WTC11 (cell line): Measurements from ENCODE around the gene ZCCHC24. TPM values are rescaled to one million over a fixed set of nuclear protein-coding genes. Genes with fewer than 3 reads are reported as not detected.

ENCODE experiments used
- ATAC-seq: fragments of 200-7000 bp; cut with Tn5 transposase; 2 replicates; pipeline ENCODE4 v1.10.0; 2021; ENCODE audit warnings: mild to moderate bottlenecking, moderate library complexity
- CTCF ChIA-PET: fragments of 300-600 bp; sonication (Branson Sonifier 250); formaldehyde crosslinking; loops from one replicate; lab custom pipeline; 2021; ENCODE audit warnings: antibody characterized with exemption; lab: Charles Lee
- POLR2A ChIA-PET: fragments of 350-600 bp; sonication (Branson Sonifier 250); formaldehyde crosslinking; loops from one replicate; lab custom pipeline; 2021; ENCODE audit warnings: antibody characterized with exemption; lab: Charles Lee
- DNase-seq: peaks from one replicate; pipeline ENCODE4 v3.0.0; 2021; ENCODE audit warnings: low spot score
- H3K27ac Mint-ChIP-seq: 2 replicates; pipeline ENCODE4 v1.8.0; 2021; ENCODE audit warnings: mixed read lengths
- H3K27me3 Mint-ChIP-seq: 2 replicates; pipeline ENCODE4 v1.8.0; 2021; ENCODE audit warnings: low read depth, mild to moderate bottlenecking, moderate library complexity, mixed read lengths
- H3K36me3 Mint-ChIP-seq: 2 replicates; pipeline ENCODE4 v1.8.0; 2021; ENCODE audit warnings: mixed read lengths
- H3K4me1 Mint-ChIP-seq: 2 replicates; pipeline ENCODE4 v1.8.0; 2022; ENCODE audit warnings: mixed read lengths
- H3K4me3 Mint-ChIP-seq: 2 replicates; pipeline ENCODE4 v1.8.0; 2021; ENCODE audit warnings: mild to moderate bottlenecking, moderate library complexity, mixed read lengths
- H3K9me3 Mint-ChIP-seq: 2 replicates; pipeline ENCODE4 v1.8.0; 2021; ENCODE audit warnings: mixed read lengths
- ARID4B ChIP-seq: sonication (generic); formaldehyde crosslinking; IDR thresholded peaks from 2 replicates; pipeline ENCODE4 v1.8.0; 2023; ENCODE audit warnings: missing genetic modification reagents, mild to moderate bottlenecking, borderline replicate concordance
- ATF2 ChIP-seq: sonication (generic); formaldehyde crosslinking; IDR thresholded peaks from 2 replicates; pipeline ENCODE4 v1.8.1; 2022; ENCODE audit warnings: low read depth, missing genetic modification reagents, borderline replicate concordance
- CBFB ChIP-seq: sonication (generic); formaldehyde crosslinking; IDR thresholded peaks from 2 replicates; pipeline ENCODE4 v1.8.1; 2022; ENCODE audit warnings: mild to moderate bottlenecking, low read depth, missing genetic modification reagents
- CDX4 ChIP-seq: fragments of 250-450 bp; sonication (Bioruptor Pico); IDR thresholded peaks from 2 replicates; pipeline ENCODE4 v1.9.0; 2021; ENCODE audit warnings: moderate library complexity, mild to moderate bottlenecking, inconsistent platforms, borderline replicate concordance
- CREM ChIP-seq: sonication (generic); formaldehyde crosslinking; IDR thresholded peaks from 2 replicates; pipeline ENCODE4 v1.8.1; 2022; ENCODE audit warnings: mild to moderate bottlenecking, missing genetic modification reagents, moderate library complexity
- ETV6 ChIP-seq: sonication (generic); formaldehyde crosslinking; IDR thresholded peaks from 2 replicates; pipeline ENCODE4 v1.8.1; 2022; ENCODE audit warnings: mild to moderate bottlenecking, missing genetic modification reagents
- FOXP4 ChIP-seq: sonication (generic); formaldehyde crosslinking; IDR thresholded peaks from 2 replicates; pipeline ENCODE4 v1.8.0; 2022; ENCODE audit warnings: mild to moderate bottlenecking, missing genetic modification reagents
- GABPB1 ChIP-seq: sonication (generic); formaldehyde crosslinking; IDR thresholded peaks from 2 replicates; pipeline ENCODE4 v1.8.1; 2023; ENCODE audit warnings: mild to moderate bottlenecking, missing genetic modification reagents
- NFYB ChIP-seq: sonication (generic); formaldehyde crosslinking; conservative IDR thresholded peaks from 2 replicates; pipeline ENCODE4 v1.8.0; 2022; ENCODE audit warnings: low read depth, missing genetic modification reagents
- NR2C2 ChIP-seq: sonication (generic); formaldehyde crosslinking; IDR thresholded peaks from 2 replicates; pipeline ENCODE4 v1.8.0; 2022; ENCODE audit warnings: mild to moderate bottlenecking, missing genetic modification reagents
- PRRX2 ChIP-seq: fragments of 250-450 bp; sonication (Bioruptor Pico); IDR thresholded peaks from 2 replicates; pipeline ENCODE4 v1.8.0; 2021; ENCODE audit warnings: mild to moderate bottlenecking
- SMAD4 ChIP-seq: sonication (generic); formaldehyde crosslinking; IDR thresholded peaks from 2 replicates; pipeline ENCODE4 v1.8.0; 2022; ENCODE audit warnings: mild to moderate bottlenecking, missing genetic modification reagents
- SOX15 ChIP-seq: fragments of 250-450 bp; sonication (Bioruptor Pico); IDR thresholded peaks from 2 replicates; pipeline ENCODE4 v1.9.0; 2021; ENCODE audit warnings: mild to moderate bottlenecking
- ZNF121 ChIP-seq: sonication (generic); formaldehyde crosslinking; IDR thresholded peaks from 2 replicates; pipeline ENCODE4 v1.8.0; 2023; ENCODE audit warnings: missing genetic modification reagents
- ZNF219 ChIP-seq: sonication (generic); formaldehyde crosslinking; IDR thresholded peaks from 2 replicates; pipeline ENCODE4 v1.8.0; 2023; ENCODE audit warnings: missing genetic modification reagents, mild to moderate bottlenecking, borderline replicate concordance
- ZNF232 ChIP-seq: sonication (generic); formaldehyde crosslinking; IDR thresholded peaks from 2 replicates; pipeline ENCODE4 v1.8.0; 2022; ENCODE audit warnings: mild to moderate bottlenecking, missing genetic modification reagents
- ZNF263 ChIP-seq: sonication (generic); formaldehyde crosslinking; IDR thresholded peaks from 2 replicates; pipeline ENCODE4 v1.8.1; 2022; ENCODE audit warnings: low read depth, mild to moderate bottlenecking, moderate library complexity, missing genetic modification reagents
- total RNA-seq: library from RNA; stranded (reverse); gene quantifications from 3 replicates; pipeline ENCODE4 v1.2.3, GENCODE V29; 2021
- TF ChIP-seq, protein P1 (sequence below): sonication (generic); formaldehyde crosslinking; IDR thresholded peaks from 2 replicates; pipeline ENCODE4 v1.8.1; 2023; ENCODE audit warnings: mild to moderate bottlenecking, missing genetic modification reagents, moderate library complexity
- TF ChIP-seq, protein P2 (sequence below): sonication (generic); formaldehyde crosslinking; IDR thresholded peaks from 2 replicates; pipeline ENCODE4 v1.8.1; 2023; ENCODE audit warnings: mild to moderate bottlenecking, moderate library complexity, missing genetic modification reagents
- TF ChIP-seq, protein P3 (sequence below): sonication (generic); formaldehyde crosslinking; IDR thresholded peaks from 2 replicates; pipeline ENCODE4 v1.8.0; 2022; ENCODE audit warnings: missing genetic modification reagents

Gene ZCCHC24
- total RNA-seq, 1 experiment from 2014 or later: 7.7 TPM

GRCh38 chr10:79441433-79441832 is 4.0 kb downstream of the ZCCHC24 start (continued):
- TF ChIP-seq, protein P1, sequence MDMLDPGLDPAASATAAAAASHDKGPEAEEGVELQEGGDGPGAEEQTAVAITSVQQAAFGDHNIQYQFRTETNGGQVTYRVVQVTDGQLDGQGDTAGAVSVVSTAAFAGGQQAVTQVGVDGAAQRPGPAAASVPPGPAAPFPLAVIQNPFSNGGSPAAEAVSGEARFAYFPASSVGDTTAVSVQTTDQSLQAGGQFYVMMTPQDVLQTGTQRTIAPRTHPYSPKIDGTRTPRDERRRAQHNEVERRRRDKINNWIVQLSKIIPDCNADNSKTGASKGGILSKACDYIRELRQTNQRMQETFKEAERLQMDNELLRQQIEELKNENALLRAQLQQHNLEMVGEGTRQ (CRISPR knock-in tag): no peak
- TF ChIP-seq ZNF263 (CRISPR knock-in tag): no peak
- no peak for TF ChIP-seq GABPB1
- no peak for TF ChIP-seq ZNF219 (CRISPR knock-in tag)
- TF ChIP-seq ZNF232 (CRISPR knock-in tag): no peak
- no peak for TF ChIP-seq CREM
- TF ChIP-seq SOX15 (CRISPR knock-in tag): no peak
- no peak for TF ChIP-seq ARID4B (CRISPR knock-in tag)
- no peak for TF ChIP-seq ZNF121 (CRISPR knock-in tag)
- TF ChIP-seq NR2C2 (CRISPR knock-in tag): no peak
- TF ChIP-seq, protein P2, sequence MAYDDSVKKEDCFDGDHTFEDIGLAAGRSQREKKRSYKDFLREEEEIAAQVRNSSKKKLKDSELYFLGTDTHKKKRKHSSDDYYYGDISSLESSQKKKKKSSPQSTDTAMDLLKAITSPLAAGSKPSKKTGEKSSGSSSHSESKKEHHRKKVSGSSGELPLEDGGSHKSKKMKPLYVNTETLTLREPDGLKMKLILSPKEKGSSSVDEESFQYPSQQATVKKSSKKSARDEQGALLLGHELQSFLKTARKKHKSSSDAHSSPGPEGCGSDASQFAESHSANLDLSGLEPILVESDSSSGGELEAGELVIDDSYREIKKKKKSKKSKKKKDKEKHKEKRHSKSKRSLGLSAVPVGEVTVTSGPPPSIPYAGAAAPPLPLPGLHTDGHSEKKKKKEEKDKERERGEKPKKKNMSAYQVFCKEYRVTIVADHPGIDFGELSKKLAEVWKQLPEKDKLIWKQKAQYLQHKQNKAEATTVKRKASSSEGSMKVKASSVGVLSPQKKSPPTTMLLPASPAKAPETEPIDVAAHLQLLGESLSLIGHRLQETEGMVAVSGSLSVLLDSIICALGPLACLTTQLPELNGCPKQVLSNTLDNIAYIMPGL (CRISPR knock-in tag): no peak
- TF ChIP-seq ETV6 (CRISPR knock-in tag): no peak

GRCh38 chr10:79440281-79440680 is 5.1 kb downstream of the ZCCHC24 start:
- DNase-seq (no peak), ATAC-seq (no peak)
- Mint-ChIP-seq H3K4me3 (no peak overlapping the region), H3K4me1 (peaks cover 20% of the 10 kb centered on the region), H3K27me3 (peaks cover 15% of the 10 kb centered on the region), H3K36me3 (no peaks in the 10 kb centered on the region), H3K27ac (no peak overlapping the region), H3K9me3 (no peaks in the 10 kb centered on the region)
- TF ChIP-seq SMAD4 (CRISPR knock-in tag) (no peak), CBFB (CRISPR knock-in tag) (no peak), PRRX2 (CRISPR knock-in tag) (no peak)
- ChIA-PET POLR2A (no interaction called here), CTCF (interaction anchor here (1.0 kb wide), 1 partner anchor 66 kb away, joined by 4 read pairs; no protein-coding TSS in a partner anchor)

DNA sequence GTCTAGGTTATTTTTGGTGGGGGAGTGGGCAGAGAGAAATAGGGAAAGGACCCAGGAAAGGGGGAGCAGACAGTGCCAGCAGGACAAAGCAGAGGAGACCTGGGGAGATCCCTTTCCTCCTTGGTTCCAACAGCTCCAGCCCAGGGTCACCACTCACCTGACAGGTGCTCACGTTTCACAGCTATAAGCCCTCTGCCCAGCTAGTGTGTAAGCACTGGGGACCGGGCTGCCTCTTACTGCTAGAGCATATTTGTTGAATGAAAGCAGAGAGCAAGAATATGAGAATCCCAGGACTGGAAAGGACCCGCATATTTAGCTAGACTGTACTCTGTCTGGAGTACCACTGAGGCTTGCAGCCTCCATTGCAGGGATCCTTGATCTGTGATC is 6.7 kb downstream of the ZCCHC24 start:
- Mint-ChIP-seq H3K36me3 (no peaks in the 10 kb centered on the region), H3K27ac (no peak overlapping the region), H3K4me3 (no peak overlapping the region), H3K9me3 (no peaks in the 10 kb centered on the region), H3K27me3 (peaks cover 6% of the 10 kb centered on the region), H3K4me1 (peaks cover 18% of the 10 kb centered on the region)
- DNase-seq: no peak
- ChIA-PET POLR2A (no interaction called here), CTCF (interaction anchor here (0.7 to 1.5 kb wide), 5 partner anchors 16 to 81 kb away, joined by 3 to 6 read pairs (median 4); no protein-coding TSS in a partner anchor)
- ATAC-seq: no peak
- TF ChIP-seq CDX4 (no peak), ATF2 (CRISPR knock-in tag) (no peak), FOXP4 (CRISPR knock-in tag) (no peak), NFYB (CRISPR knock-in tag) (no peak)
- TF ChIP-seq, protein P3, sequence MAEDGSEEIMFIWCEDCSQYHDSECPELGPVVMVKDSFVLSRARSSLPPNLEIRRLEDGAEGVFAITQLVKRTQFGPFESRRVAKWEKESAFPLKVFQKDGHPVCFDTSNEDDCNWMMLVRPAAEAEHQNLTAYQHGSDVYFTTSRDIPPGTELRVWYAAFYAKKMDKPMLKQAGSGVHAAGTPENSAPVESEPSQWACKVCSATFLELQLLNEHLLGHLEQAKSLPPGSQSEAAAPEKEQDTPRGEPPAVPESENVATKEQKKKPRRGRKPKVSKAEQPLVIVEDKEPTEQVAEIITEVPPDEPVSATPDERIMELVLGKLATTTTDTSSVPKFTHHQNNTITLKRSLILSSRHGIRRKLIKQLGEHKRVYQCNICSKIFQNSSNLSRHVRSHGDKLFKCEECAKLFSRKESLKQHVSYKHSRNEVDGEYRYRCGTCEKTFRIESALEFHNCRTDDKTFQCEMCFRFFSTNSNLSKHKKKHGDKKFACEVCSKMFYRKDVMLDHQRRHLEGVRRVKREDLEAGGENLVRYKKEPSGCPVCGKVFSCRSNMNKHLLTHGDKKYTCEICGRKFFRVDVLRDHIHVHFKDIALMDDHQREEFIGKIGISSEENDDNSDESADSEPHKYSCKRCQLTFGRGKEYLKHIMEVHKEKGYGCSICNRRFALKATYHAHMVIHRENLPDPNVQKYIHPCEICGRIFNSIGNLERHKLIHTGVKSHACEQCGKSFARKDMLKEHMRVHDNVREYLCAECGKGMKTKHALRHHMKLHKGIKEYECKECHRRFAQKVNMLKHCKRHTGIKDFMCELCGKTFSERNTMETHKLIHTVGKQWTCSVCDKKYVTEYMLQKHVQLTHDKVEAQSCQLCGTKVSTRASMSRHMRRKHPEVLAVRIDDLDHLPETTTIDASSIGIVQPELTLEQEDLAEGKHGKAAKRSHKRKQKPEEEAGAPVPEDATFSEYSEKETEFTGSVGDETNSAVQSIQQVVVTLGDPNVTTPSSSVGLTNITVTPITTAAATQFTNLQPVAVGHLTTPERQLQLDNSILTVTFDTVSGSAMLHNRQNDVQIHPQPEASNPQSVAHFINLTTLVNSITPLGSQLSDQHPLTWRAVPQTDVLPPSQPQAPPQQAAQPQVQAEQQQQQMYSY (CRISPR knock-in tag): no peak
